WTC11 (cell line): ENCODE data around the gene LRRC32. TPM values are rescaled to one million over a fixed set of nuclear protein-coding genes. Genes with fewer than 3 reads are reported as not detected.

Experiments
- ATAC-seq: fragments of 200-7000 bp; cut with Tn5 transposase; 2 replicates; pipeline ENCODE4 v1.10.0; 2021; ENCODE audit warnings: mild to moderate bottlenecking, moderate library complexity
- CTCF ChIA-PET: fragments of 300-600 bp; sonication (Branson Sonifier 250); formaldehyde crosslinking; loops from one replicate; lab custom pipeline; 2021; ENCODE audit warnings: antibody characterized with exemption; lab: Charles Lee
- POLR2A ChIA-PET: fragments of 350-600 bp; sonication (Branson Sonifier 250); formaldehyde crosslinking; loops from one replicate; lab custom pipeline; 2021; ENCODE audit warnings: antibody characterized with exemption; lab: Charles Lee
- DNase-seq: peaks from one replicate; pipeline ENCODE4 v3.0.0; 2021; ENCODE audit warnings: low spot score
- H3K27ac Mint-ChIP-seq: 2 replicates; pipeline ENCODE4 v1.8.0; 2021; ENCODE audit warnings: mixed read lengths
- H3K27me3 Mint-ChIP-seq: 2 replicates; pipeline ENCODE4 v1.8.0; 2021; ENCODE audit warnings: low read depth, mild to moderate bottlenecking, moderate library complexity, mixed read lengths
- H3K36me3 Mint-ChIP-seq: 2 replicates; pipeline ENCODE4 v1.8.0; 2021; ENCODE audit warnings: mixed read lengths
- H3K4me1 Mint-ChIP-seq: 2 replicates; pipeline ENCODE4 v1.8.0; 2022; ENCODE audit warnings: mixed read lengths
- H3K4me3 Mint-ChIP-seq: 2 replicates; pipeline ENCODE4 v1.8.0; 2021; ENCODE audit warnings: mild to moderate bottlenecking, moderate library complexity, mixed read lengths
- H3K9me3 Mint-ChIP-seq: 2 replicates; pipeline ENCODE4 v1.8.0; 2021; ENCODE audit warnings: mixed read lengths
- ELF4 ChIP-seq: sonication (generic); formaldehyde crosslinking; IDR thresholded peaks from 2 replicates; pipeline ENCODE4 v1.8.1; 2022; ENCODE audit warnings: low read depth, mild to moderate bottlenecking, moderate library complexity, missing genetic modification reagents
- ESRRA ChIP-seq: sonication (generic); formaldehyde crosslinking; IDR thresholded peaks from 2 replicates; pipeline ENCODE4 v1.8.1; 2022; ENCODE audit warnings: mild to moderate bottlenecking, missing genetic modification reagents, borderline replicate concordance
- FOXK1 ChIP-seq: sonication (generic); formaldehyde crosslinking; IDR thresholded peaks from 2 replicates; pipeline ENCODE4 v1.8.0; 2022; ENCODE audit warnings: mild to moderate bottlenecking, moderate library complexity, missing genetic modification reagents
- GTF2I ChIP-seq: fragments of 250-450 bp; sonication (Bioruptor Pico); conservative IDR thresholded peaks from 2 replicates; pipeline ENCODE4 v1.4.0; 2021; ENCODE audit warnings: mild to moderate bottlenecking
- HMGA2 ChIP-seq: fragments of 250-450 bp; sonication (Bioruptor Pico); IDR thresholded peaks from 2 replicates; pipeline ENCODE4 v1.4.0; 2021; ENCODE audit warnings: mild to moderate bottlenecking, moderate library complexity
- KAT7 ChIP-seq: sonication (generic); formaldehyde crosslinking; IDR thresholded peaks from 2 replicates; pipeline ENCODE4 v1.8.1; 2023; ENCODE audit warnings: missing genetic modification reagents, mild to moderate bottlenecking, borderline replicate concordance
- NFE2L1 ChIP-seq: sonication (generic); formaldehyde crosslinking; IDR thresholded peaks from 2 replicates; pipeline ENCODE4 v1.8.1; 2023; ENCODE audit warnings: missing genetic modification reagents
- NR2C2 ChIP-seq: sonication (generic); formaldehyde crosslinking; IDR thresholded peaks from 2 replicates; pipeline ENCODE4 v1.8.0; 2022; ENCODE audit warnings: mild to moderate bottlenecking, missing genetic modification reagents
- NR3C1 ChIP-seq: sonication (generic); formaldehyde crosslinking; conservative IDR thresholded peaks from 2 replicates; pipeline ENCODE4 v1.8.1; 2023; ENCODE audit warnings: low read depth, mild to moderate bottlenecking, missing genetic modification reagents
- PRRX2 ChIP-seq: fragments of 250-450 bp; sonication (Bioruptor Pico); IDR thresholded peaks from 2 replicates; pipeline ENCODE4 v1.8.0; 2021; ENCODE audit warnings: mild to moderate bottlenecking
- SOX15 ChIP-seq: fragments of 250-450 bp; sonication (Bioruptor Pico); IDR thresholded peaks from 2 replicates; pipeline ENCODE4 v1.9.0; 2021; ENCODE audit warnings: mild to moderate bottlenecking
- SP1 ChIP-seq: sonication (generic); formaldehyde crosslinking; conservative IDR thresholded peaks from 2 replicates; pipeline ENCODE4 v1.8.1; 2022; ENCODE audit warnings: missing genetic modification reagents
- STAT6 ChIP-seq: sonication (generic); formaldehyde crosslinking; conservative IDR thresholded peaks from 2 replicates; pipeline ENCODE4 v1.8.1; 2023; ENCODE audit warnings: mild to moderate bottlenecking, low read depth, missing genetic modification reagents, moderate library complexity
- ZMAT4 ChIP-seq: fragments of 250-450 bp; sonication (Bioruptor Pico); IDR thresholded peaks from 2 replicates; pipeline ENCODE4 v1.9.0; 2021; ENCODE audit warnings: mild to moderate bottlenecking
- ZNF138 ChIP-seq: sonication (generic); formaldehyde crosslinking; conservative IDR thresholded peaks from 2 replicates; pipeline ENCODE4 v1.8.1; 2022; ENCODE audit warnings: mild to moderate bottlenecking, moderate library complexity, missing genetic modification reagents
- ZNF232 ChIP-seq: sonication (generic); formaldehyde crosslinking; IDR thresholded peaks from 2 replicates; pipeline ENCODE4 v1.8.0; 2022; ENCODE audit warnings: mild to moderate bottlenecking, missing genetic modification reagents
- ZNF423 ChIP-seq: fragments of 250-450 bp; sonication (Bioruptor Pico); IDR thresholded peaks from 2 replicates; pipeline ENCODE4 v2.1.2; 2022; ENCODE audit warnings: mild to moderate bottlenecking, moderate library complexity
- total RNA-seq: library from RNA; stranded (reverse); gene quantifications from 3 replicates; pipeline ENCODE4 v1.2.3, GENCODE V29; 2021
- TF ChIP-seq, protein P1 (sequence below): fragments of 250-450 bp; sonication (Bioruptor Pico); IDR thresholded peaks from 2 replicates; pipeline ENCODE4 v2.1.2; 2022; ENCODE audit warnings: mild to moderate bottlenecking, moderate library complexity
- TF ChIP-seq, protein P2 (sequence below): sonication (generic); formaldehyde crosslinking; IDR thresholded peaks from 2 replicates; pipeline ENCODE4 v1.8.0; 2022; ENCODE audit warnings: mild to moderate bottlenecking, missing genetic modification reagents
- TF ChIP-seq, protein P3 (sequence below): sonication (generic); formaldehyde crosslinking; IDR thresholded peaks from 2 replicates; pipeline ENCODE4 v1.8.0; 2022; ENCODE audit warnings: missing genetic modification reagents
- TF ChIP-seq, protein P4 (sequence below): sonication (generic); formaldehyde crosslinking; IDR thresholded peaks from 2 replicates; pipeline ENCODE4 v1.8.1; 2022; ENCODE audit warnings: missing genetic modification reagents, borderline replicate concordance

Gene LRRC32
- total RNA-seq, 1 experiment from 2014 or later: 0.74 TPM

- DNase-seq (no peak), ATAC-seq (no peak)
- ChIA-PET CTCF (interaction anchor here (3.1 kb wide), 1 partner anchor 34 kb away, joined by 26 read pairs; no protein-coding TSS in a partner anchor), POLR2A (no interaction called here)
- peaks cover 5% of the 10 kb centered on the region; the same call in 1 of the 2 replicates for H3K9me3 Mint-ChIP-seq
- peaks cover 11% of the 10 kb centered on the region for H3K4me1 Mint-ChIP-seq
- no peak for TF ChIP-seq KAT7 (CRISPR knock-in tag)
- TF ChIP-seq NR2C2: no peak
- TF ChIP-seq ZNF138 (CRISPR knock-in tag): no peak
- TF ChIP-seq, protein P1, sequence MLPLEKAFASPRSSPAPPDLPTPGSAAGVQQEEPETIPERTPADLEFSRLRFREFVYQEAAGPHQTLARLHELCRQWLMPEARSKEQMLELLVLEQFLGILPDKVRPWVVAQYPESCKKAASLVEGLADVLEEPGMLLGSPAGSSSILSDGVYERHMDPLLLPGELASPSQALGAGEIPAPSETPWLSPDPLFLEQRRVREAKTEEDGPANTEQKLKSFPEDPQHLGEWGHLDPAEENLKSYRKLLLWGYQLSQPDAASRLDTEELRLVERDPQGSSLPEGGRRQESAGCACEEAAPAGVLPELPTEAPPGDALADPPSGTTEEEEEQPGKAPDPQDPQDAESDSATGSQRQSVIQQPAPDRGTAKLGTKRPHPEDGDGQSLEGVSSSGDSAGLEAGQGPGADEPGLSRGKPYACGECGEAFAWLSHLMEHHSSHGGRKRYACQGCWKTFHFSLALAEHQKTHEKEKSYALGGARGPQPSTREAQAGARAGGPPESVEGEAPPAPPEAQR: no peak
- no peak for TF ChIP-seq SOX15 (CRISPR knock-in tag)
- TF ChIP-seq, protein P2, sequence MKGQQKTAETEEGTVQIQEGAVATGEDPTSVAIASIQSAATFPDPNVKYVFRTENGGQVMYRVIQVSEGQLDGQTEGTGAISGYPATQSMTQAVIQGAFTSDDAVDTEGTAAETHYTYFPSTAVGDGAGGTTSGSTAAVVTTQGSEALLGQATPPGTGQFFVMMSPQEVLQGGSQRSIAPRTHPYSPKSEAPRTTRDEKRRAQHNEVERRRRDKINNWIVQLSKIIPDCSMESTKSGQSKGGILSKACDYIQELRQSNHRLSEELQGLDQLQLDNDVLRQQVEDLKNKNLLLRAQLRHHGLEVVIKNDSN (CRISPR knock-in tag): no peak
- TF ChIP-seq NR3C1 (CRISPR knock-in tag): no peak
- TF ChIP-seq ZNF232 (CRISPR knock-in tag): no peak
- no peak for TF ChIP-seq PRRX2
- no peak for TF ChIP-seq STAT6
- no peak overlapping the region for H3K27ac Mint-ChIP-seq
- no peaks in the 10 kb centered on the region for H3K36me3 Mint-ChIP-seq
- no peak overlapping the region for H3K4me3 Mint-ChIP-seq
- H3K27me3 Mint-ChIP-seq: no peaks in the 10 kb centered on the region
Observed at GRCh38 chr11:76688146-76688545, 17.6 kb upstream of the LRRC32 start.

- Mint-ChIP-seq H3K4me3 (no peak overlapping the region), H3K4me1 (peaks cover 11% of the 10 kb centered on the region), H3K27ac (no peak overlapping the region), H3K9me3 (peaks cover 5% of the 10 kb centered on the region; the same call in 1 of the 2 replicates), H3K36me3 (no peaks in the 10 kb centered on the region), H3K27me3 (peaks cover 3% of the 10 kb centered on the region; the same call in 1 of the 2 replicates)
- DNase-seq (no peak), ATAC-seq (peak; percentile 88)
- CTCF ChIA-PET: interaction anchor here (0.7 to 3.1 kb wide), 19 partner anchors 9 to 479 kb away, joined by 3 to 26 read pairs (median 5); partner anchors contain the start of gene LRRC32
- POLR2A ChIA-PET: no interaction called here
- TF ChIP-seq FOXK1 (CRISPR knock-in tag) (no peak), GTF2I (no peak), NR2C2 (no peak), ELF4 (CRISPR knock-in tag) (no peak), SOX15 (CRISPR knock-in tag) (no peak), ZNF423 (CRISPR knock-in tag) (no peak), SP1 (CRISPR knock-in tag) (no peak), ESRRA (CRISPR knock-in tag) (no peak)
Observed at GRCh38 chr11:76686261-76687079, 15.9 kb upstream of the LRRC32 start.

DNA sequence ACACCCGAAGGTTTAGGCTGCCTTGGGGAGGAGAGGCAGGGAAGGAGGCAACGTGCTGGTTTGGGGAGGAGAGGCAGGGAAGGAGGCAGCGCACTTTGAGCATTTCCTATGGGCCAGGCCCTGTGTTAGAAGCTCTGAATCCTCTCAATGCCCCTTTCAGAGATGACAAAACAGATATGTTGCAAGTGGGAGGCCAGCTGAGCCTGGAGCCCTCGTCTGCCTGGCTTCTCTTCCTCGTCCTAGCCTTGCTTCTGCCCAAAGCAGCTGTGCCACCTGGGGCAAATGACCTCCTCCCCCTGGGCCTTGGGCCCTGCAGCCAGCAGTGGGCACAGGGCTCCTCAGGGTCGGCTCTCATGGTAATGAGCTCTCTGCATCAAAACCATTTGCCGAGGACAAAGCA is 15.3 kb upstream of the LRRC32 start:
- peak; percentile 8; the same call in 1 of the 2 replicates for ATAC-seq
- Mint-ChIP-seq H3K27me3 (peaks cover 4% of the 10 kb centered on the region; the same call in 1 of the 2 replicates), H3K4me1 (peaks cover 11% of the 10 kb centered on the region), H3K9me3 (peaks cover 5% of the 10 kb centered on the region; the same call in 1 of the 2 replicates), H3K27ac (no peak overlapping the region), H3K4me3 (no peak overlapping the region), H3K36me3 (no peaks in the 10 kb centered on the region)
- no peak for DNase-seq
- ChIA-PET CTCF (interaction anchor here (0.7 to 3.1 kb wide), 17 partner anchors 10 to 478 kb away, joined by 3 to 26 read pairs (median 5); partner anchors contain the start of gene LRRC32), POLR2A (no interaction called here)
- TF ChIP-seq, protein P3, sequence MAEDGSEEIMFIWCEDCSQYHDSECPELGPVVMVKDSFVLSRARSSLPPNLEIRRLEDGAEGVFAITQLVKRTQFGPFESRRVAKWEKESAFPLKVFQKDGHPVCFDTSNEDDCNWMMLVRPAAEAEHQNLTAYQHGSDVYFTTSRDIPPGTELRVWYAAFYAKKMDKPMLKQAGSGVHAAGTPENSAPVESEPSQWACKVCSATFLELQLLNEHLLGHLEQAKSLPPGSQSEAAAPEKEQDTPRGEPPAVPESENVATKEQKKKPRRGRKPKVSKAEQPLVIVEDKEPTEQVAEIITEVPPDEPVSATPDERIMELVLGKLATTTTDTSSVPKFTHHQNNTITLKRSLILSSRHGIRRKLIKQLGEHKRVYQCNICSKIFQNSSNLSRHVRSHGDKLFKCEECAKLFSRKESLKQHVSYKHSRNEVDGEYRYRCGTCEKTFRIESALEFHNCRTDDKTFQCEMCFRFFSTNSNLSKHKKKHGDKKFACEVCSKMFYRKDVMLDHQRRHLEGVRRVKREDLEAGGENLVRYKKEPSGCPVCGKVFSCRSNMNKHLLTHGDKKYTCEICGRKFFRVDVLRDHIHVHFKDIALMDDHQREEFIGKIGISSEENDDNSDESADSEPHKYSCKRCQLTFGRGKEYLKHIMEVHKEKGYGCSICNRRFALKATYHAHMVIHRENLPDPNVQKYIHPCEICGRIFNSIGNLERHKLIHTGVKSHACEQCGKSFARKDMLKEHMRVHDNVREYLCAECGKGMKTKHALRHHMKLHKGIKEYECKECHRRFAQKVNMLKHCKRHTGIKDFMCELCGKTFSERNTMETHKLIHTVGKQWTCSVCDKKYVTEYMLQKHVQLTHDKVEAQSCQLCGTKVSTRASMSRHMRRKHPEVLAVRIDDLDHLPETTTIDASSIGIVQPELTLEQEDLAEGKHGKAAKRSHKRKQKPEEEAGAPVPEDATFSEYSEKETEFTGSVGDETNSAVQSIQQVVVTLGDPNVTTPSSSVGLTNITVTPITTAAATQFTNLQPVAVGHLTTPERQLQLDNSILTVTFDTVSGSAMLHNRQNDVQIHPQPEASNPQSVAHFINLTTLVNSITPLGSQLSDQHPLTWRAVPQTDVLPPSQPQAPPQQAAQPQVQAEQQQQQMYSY (CRISPR knock-in tag): no peak
- no peak for TF ChIP-seq HMGA2 (CRISPR knock-in tag)
- TF ChIP-seq, protein P4, sequence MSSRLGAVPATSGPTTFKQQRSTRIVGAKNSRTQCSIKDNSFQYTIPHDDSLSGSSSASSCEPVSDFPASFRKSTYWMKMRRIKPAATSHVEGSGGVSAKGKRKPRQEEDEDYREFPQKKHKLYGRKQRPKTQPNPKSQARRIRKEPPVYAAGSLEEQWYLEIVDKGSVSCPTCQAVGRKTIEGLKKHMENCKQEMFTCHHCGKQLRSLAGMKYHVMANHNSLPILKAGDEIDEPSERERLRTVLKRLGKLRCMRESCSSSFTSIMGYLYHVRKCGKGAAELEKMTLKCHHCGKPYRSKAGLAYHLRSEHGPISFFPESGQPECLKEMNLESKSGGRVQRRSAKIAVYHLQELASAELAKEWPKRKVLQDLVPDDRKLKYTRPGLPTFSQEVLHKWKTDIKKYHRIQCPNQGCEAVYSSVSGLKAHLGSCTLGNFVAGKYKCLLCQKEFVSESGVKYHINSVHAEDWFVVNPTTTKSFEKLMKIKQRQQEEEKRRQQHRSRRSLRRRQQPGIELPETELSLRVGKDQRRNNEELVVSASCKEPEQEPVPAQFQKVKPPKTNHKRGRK (CRISPR knock-in tag): no peak
- no peak for TF ChIP-seq NFE2L1 (CRISPR knock-in tag)
- TF ChIP-seq ZMAT4 (CRISPR knock-in tag): no peak
